ENCODE results near the gene HRH2.
"Not testable (repeated sequence)": the region's sequence is repeated elsewhere in the genome, so short reads cannot be mapped to it uniquely, and the experiment has no call there.

HRH2 gene

GRCh38 chr5:175646251-175646650 is 11.6 kb upstream of the HRH2 start:
- no peak for DNase-seq
- H3K36me3 ChIP-seq = no peaks in the 10 kb centered on the region
- H3K9me3 ChIP-seq (ENCODE audit: severe bottlenecking) = peaks cover 10% of the 10 kb centered on the region
- no peak overlapping the region for H3K4me3 ChIP-seq (ENCODE audit: low read depth, low read length)
- H3K27ac ChIP-seq = no peak overlapping the region
- H3K27me3 ChIP-seq (ENCODE audit: insufficient read depth, low read depth, severe bottlenecking) = no peaks in the 10 kb centered on the region
- TF ChIP-seq CTCF (IDR thresholded peaks at IDR 0.05; ENCODE audit: low read depth, low read length) = no peak

GRCh38 chr5:175649967-175650366 is 7.9 kb upstream of the HRH2 start:
- no peak overlapping the region for H3K4me3 ChIP-seq (ENCODE audit: low read depth, low read length)
- H3K9me3 ChIP-seq (ENCODE audit: severe bottlenecking) = peaks cover 10% of the 10 kb centered on the region
- no peaks in the 10 kb centered on the region for H3K27me3 ChIP-seq (ENCODE audit: insufficient read depth, low read depth, severe bottlenecking)
- TF ChIP-seq CTCF (IDR thresholded peaks at IDR 0.05; ENCODE audit: low read depth, low read length) = no peak
- no peak overlapping the region for H3K27ac ChIP-seq
- DNase-seq = no peak
- no peaks in the 10 kb centered on the region for H3K36me3 ChIP-seq

- not testable (repeated sequence) for H3K36me3 ChIP-seq; H3K27me3 ChIP-seq (ENCODE audit: insufficient read depth, low read depth, severe bottlenecking); H3K4me3 ChIP-seq (ENCODE audit: low read depth, low read length); H3K9me3 ChIP-seq (ENCODE audit: severe bottlenecking); H3K27ac ChIP-seq; DNase-seq
Observed at GRCh38 chr5:175650430-175651205, 7.3 kb upstream of the HRH2 start.

GRCh38 chr5:175652741-175653663 is 4.9 kb upstream of the HRH2 start:
- no peaks in the 10 kb centered on the region for H3K36me3 ChIP-seq
- no peak for TF ChIP-seq CTCF (IDR thresholded peaks at IDR 0.05; ENCODE audit: low read depth, low read length)
- H3K4me3 ChIP-seq (ENCODE audit: low read depth, low read length) = no peak overlapping the region
- peaks cover 10% of the 10 kb centered on the region for H3K9me3 ChIP-seq (ENCODE audit: severe bottlenecking)
- DNase-seq = no peak
- H3K27me3 ChIP-seq (ENCODE audit: insufficient read depth, low read depth, severe bottlenecking) = no peaks in the 10 kb centered on the region
- H3K27ac ChIP-seq = no peak overlapping the region

- no peak for DNase-seq
- Histone ChIP-seq H3K27me3 (ENCODE audit: insufficient read depth, low read depth, severe bottlenecking) (no peaks in the 10 kb centered on the region), H3K27ac (no peak overlapping the region), H3K36me3 (no peaks in the 10 kb centered on the region), H3K4me3 (ENCODE audit: low read depth, low read length) (no peak overlapping the region), H3K9me3 (ENCODE audit: severe bottlenecking) (peaks cover 10% of the 10 kb centered on the region)
- TF ChIP-seq CTCF (IDR thresholded peaks at IDR 0.05; ENCODE audit: low read depth, low read length) = no peak
Observed at GRCh38 chr5:175653763-175654162, 4.1 kb upstream of the HRH2 start.

GRCh38 chr5:175654339-175654738 is 3.5 kb upstream of the HRH2 start:
- Histone ChIP-seq H3K9me3 (ENCODE audit: severe bottlenecking) (peaks cover 8% of the 10 kb centered on the region), H3K4me3 (ENCODE audit: low read depth, low read length) (no peak overlapping the region), H3K27ac (no peak overlapping the region), H3K27me3 (ENCODE audit: insufficient read depth, low read depth, severe bottlenecking) (no peaks in the 10 kb centered on the region), H3K36me3 (no peaks in the 10 kb centered on the region)
- DNase-seq = no peak
- TF ChIP-seq CTCF (IDR thresholded peaks at IDR 0.05; ENCODE audit: low read depth, low read length) = no peak

Measured in WERI-Rb-1 (cell line).